K562 (cell line): ENCODE data around the gene ESRRG. TPM values are rescaled to one million over a fixed set of nuclear protein-coding genes. Genes with fewer than 3 reads are reported as not detected.

ENCODE experiments used
- ATAC-seq: fragments of 200-7000 bp; cut with Tn5 transposase; 3 replicates; pipeline ENCODE4 v1.9.1; 2020; ENCODE audit warnings: moderate library complexity
- BruUV-seq: library from RNA; stranded (reverse); fragments of 400-500 nt; replicated peaks from 2 replicates; lab custom pipeline; 2021; lab: Mats Ljungman, UMichigan
- CTCF ChIA-PET: fragments of 300-600 bp; formaldehyde crosslinking; extraction: SDS; loops from one replicate; lab custom pipeline; 2021; ENCODE audit warnings: low intra/inter-chr PET ratio; lab: Yijun Ruan, JAX
- POLR2A ChIA-PET: fragments of 300-600, 350-650 bp; sonication (Branson Sonifier 250); formaldehyde crosslinking; extraction: SDS; loops from one replicate; lab custom pipeline; 2021; ENCODE audit warnings: antibody characterized with exemption, inconsistent platforms; lab: Yijun Ruan, JAX
- DNase-seq, 4 experiments: peaks; one replicate each; pipeline versions ENCODE4 v3.0.0 to v3.0.0-alpha.2; 2011 to 2018; ENCODE audit warnings: low spot score in 3 of 4, mixed read lengths in 3 of 4; ENCODE audit errors: extremely low read depth in 1 of 4
- FAIRE-seq: peaks from 2 replicates; lab custom pipeline; 2011; peaks lifted over from hg19 to GRCh38; lab: Jason Lieb, UNC
- H2AFZ ChIP-seq: 2 replicates; pipeline ENCODE4 v1.6.0; 2011; ENCODE audit warnings: low read depth, low read length, control low read depth, inconsistent platforms
- H3K27ac ChIP-seq: fragments of 200-600 bp; 3 replicates; pipeline ENCODE4 v1.8.0; 2011; ENCODE audit warnings: low read depth, mild to moderate bottlenecking, control low read depth, inconsistent platforms, low read length, moderate library complexity, mixed read lengths; ENCODE audit errors: extremely low read depth
- H3K27me3 ChIP-seq, 2 experiments: fragments of 300-600 bp in 1 of 2; 2 replicates in 1 of 2; 3 replicates in 1 of 2; pipeline versions ENCODE4 v1.6.0 to v1.8.0; 2011; ENCODE audit warnings: inconsistent platforms in 2 of 2, low read length in 2 of 2, mild to moderate bottlenecking in 1 of 2, mixed read lengths in 1 of 2, moderate library complexity in 1 of 2; ENCODE audit not compliant: control insufficient read depth in 2 of 2, insufficient read depth in 2 of 2
- H3K36me3 ChIP-seq: fragments of 300-600 bp; 3 replicates; pipeline ENCODE4 v1.8.0; 2011; ENCODE audit warnings: mild to moderate bottlenecking, low read length, inconsistent platforms; ENCODE audit not compliant: control insufficient read depth, insufficient read depth
- H3K4me1 ChIP-seq, 2 experiments: fragments of 200-600 bp in 1 of 2; replicated peaks in 1 of 2; 2 replicates in 1 of 2; 3 replicates in 1 of 2; pipeline versions ENCODE4 v1.5.1 to v1.8.0; 2011; ENCODE audit warnings: inconsistent platforms in 2 of 2, low read length in 2 of 2, mild to moderate bottlenecking in 1 of 2, mixed read lengths in 1 of 2, moderate library complexity in 1 of 2; ENCODE audit not compliant: control insufficient read depth in 2 of 2, insufficient read depth in 2 of 2
- H3K4me2 ChIP-seq: 2 replicates; pipeline ENCODE4 v1.6.1; 2011; ENCODE audit warnings: low read length, control low read depth, inconsistent platforms, mixed read lengths; ENCODE audit not compliant: insufficient read depth
- H3K4me3 ChIP-seq: fragments of 200-600 bp; sonication (generic), shearing (Covaris generic); 2 replicates; pipeline ENCODE4 v1.5.1; 2016; ENCODE audit warnings: control low read depth, inconsistent platforms
- H3K79me2 ChIP-seq: fragments of 200-600 bp; 3 replicates; pipeline ENCODE4 v1.8.0; 2011; ENCODE audit warnings: low read length, inconsistent platforms; ENCODE audit not compliant: control insufficient read depth, insufficient read depth
- H3K9ac ChIP-seq, 2 experiments: 2 replicates each; pipeline versions ENCODE4 v1.6.0 to v1.6.1; 2011; ENCODE audit warnings: low read depth in 2 of 2, low read length in 2 of 2, control low read depth in 1 of 2, inconsistent platforms in 1 of 2, mild to moderate bottlenecking in 1 of 2, mixed read lengths in 1 of 2; ENCODE audit not compliant: insufficient read depth in 1 of 2
- H3K9me1 ChIP-seq: one replicate; pipeline ENCODE4 v1.6.0; 2011; ENCODE audit warnings: inconsistent platforms, mild to moderate bottlenecking, low read length, moderate library complexity; ENCODE audit not compliant: control insufficient read depth, insufficient read depth
- H3K9me3 ChIP-seq: replicated peaks from 2 replicates; pipeline ENCODE4 v1.5.1; 2011; ENCODE audit warnings: low read depth, low read length, inconsistent platforms; ENCODE audit not compliant: control insufficient read depth, insufficient read depth
- H4K20me1 ChIP-seq: replicated peaks from 2 replicates; pipeline ENCODE4 v1.6.1; 2011; ENCODE audit warnings: low read length, inconsistent platforms, mixed read lengths; ENCODE audit not compliant: control insufficient read depth, insufficient read depth
- CREB1 ChIP-seq, 2 experiments: sonication (generic) in 1 of 2; formaldehyde crosslinking in 1 of 2; IDR thresholded peaks; 2 replicates each; pipeline versions ENCODE4 v1.6.1 to v1.8.0; 2012 to 2022; ENCODE audit warnings: inconsistent platforms in 1 of 2, mild to moderate bottlenecking in 1 of 2, missing genetic modification reagents in 1 of 2, moderate library complexity in 1 of 2
- HDAC2 ChIP-seq: fragments of 450-650 bp; IDR thresholded peaks from 2 replicates; pipeline ENCODE4 v1.6.1; 2016; ENCODE audit warnings: mild to moderate bottlenecking
- HEY1 ChIP-seq: fragments of 250-450 bp; sonication (Bioruptor Pico); IDR thresholded peaks from 2 replicates; pipeline ENCODE4 v1.5.0; 2020; ENCODE audit warnings: mild to moderate bottlenecking, moderate library complexity, borderline replicate concordance
- HNRNPUL1 ChIP-seq: fragments of 200-400 bp; formaldehyde crosslinking; IDR thresholded peaks from 2 replicates; pipeline ENCODE4 v1.6.1; 2017; ENCODE audit warnings: low read length
- LEF1 ChIP-seq: fragments of 450-650 bp; IDR thresholded peaks from 2 replicates; pipeline ENCODE4 v1.6.1; 2016; ENCODE audit warnings: mild to moderate bottlenecking
- MTF1 ChIP-seq: fragments of 250-450 bp; sonication (Bioruptor Pico); IDR thresholded peaks from 2 replicates; pipeline ENCODE4 v1.9.0; 2021; ENCODE audit warnings: moderate library complexity, mild to moderate bottlenecking, inconsistent platforms, borderline replicate concordance
- PURB ChIP-seq: sonication (generic); formaldehyde crosslinking; IDR thresholded peaks from 2 replicates; pipeline ENCODE4 v1.9.0; 2021; ENCODE audit warnings: low read depth, mild to moderate bottlenecking, missing genetic modification reagents
- SMARCA4 ChIP-seq: fragments of 450-650 bp; IDR thresholded peaks from 2 replicates; pipeline ENCODE4 v1.6.1; 2016
- WHSC1 ChIP-seq: IDR thresholded peaks from one replicate; pipeline ENCODE4 v1.6.1; 2012; ENCODE audit warnings: low read length, control low read depth, inconsistent platforms
- XRCC4 ChIP-seq: IDR thresholded peaks from one replicate; pipeline ENCODE4 v1.6.1; 2011; ENCODE audit not compliant: insufficient read depth, insufficient read length; ENCODE audit errors: extremely low read depth
- XRCC5 ChIP-seq: fragments of 200-400 bp; formaldehyde crosslinking; IDR thresholded peaks from 2 replicates; pipeline ENCODE4 v1.6.1; 2017; ENCODE audit warnings: low read depth, mild to moderate bottlenecking, low read length
- ZKSCAN1 ChIP-seq: fragments of 150-350 bp; IDR thresholded peaks from 2 replicates; pipeline ENCODE4 v1.6.1; 2016; ENCODE audit warnings: low read depth, low read length
- ZNF263 ChIP-seq: sonication (generic); formaldehyde crosslinking; IDR thresholded peaks from 2 replicates; pipeline ENCODE4 v1.8.0; 2022; ENCODE audit warnings: mild to moderate bottlenecking, missing genetic modification reagents, borderline replicate concordance
- ZNF586 ChIP-seq: fragments of 450-650 bp; formaldehyde crosslinking; conservative IDR thresholded peaks from 2 replicates; pipeline ENCODE4 v1.4.0; 2020; ENCODE audit warnings: mild to moderate bottlenecking, moderate library complexity
- ZNF696 ChIP-seq: fragments of 250-450 bp; sonication (Bioruptor Pico); conservative IDR thresholded peaks from 2 replicates; pipeline ENCODE4 v1.4.0; 2020; ENCODE audit warnings: mild to moderate bottlenecking, moderate library complexity
- WGBS: fragments of 100-300 bp; shearing (Covaris generic); methylation state at CpG from one replicate; pipeline ENCODE4 v1.1.6; 2016; ENCODE audit warnings: low coverage, mixed read lengths; ENCODE audit not compliant: insufficient coverage; ENCODE audit errors: missing lambda C conversion rate; 5-methylcytosine and 5-hydroxymethylcytosine counted together
- in situ Hi-C: fragments of 300-500 bp; cut with MboI; formaldehyde crosslinking; loops from 4 replicates; pipeline ENCODE4 v1.15.0; 2018; ENCODE audit warnings: inconsistent platforms, mixed read lengths
- intact Hi-C: fragments of 100-400 bp; cut with micrococcal nuclease; formaldehyde crosslinking; loops from 2 replicates; pipeline ENCODE4 v1.14.2; 2022
- polyA plus RNA-seq, 8 experiments: library from polyadenylated mRNA; depleted of rRNA in 4 of 8; stranded (reverse) in 5 of 8; unstranded in 3 of 8; fragments of >200 nt; fragmentation: Nextera tagmentation in 2 of 8; fragmentation: Illumina TruSeq in 1 of 8; extraction: Ambion mirVana in 2 of 8; extraction: Trizol in 1 of 8; gene quantifications; 2 replicates each; pipeline versions ENCODE4 v1.2.1 to v1.2.3, GENCODE V29; 2011 to 2014; ENCODE audit warnings: inconsistent platforms in 1 of 8, missing spikeins in 1 of 8
- total RNA-seq, 7 experiments: library from RNA; depleted of rRNA in 6 of 7; stranded (reverse); fragments of >200 nt in 6 of 7; fragmentation: Illumina TruSeq in 2 of 7; extraction: Trizol in 2 of 7; gene quantifications; 2 replicates each; pipeline versions ENCODE4 v1.2.1 to v1.2.3, GENCODE V29; 2011 to 2021; ENCODE audit warnings: low replicate concordance in 1 of 7
- TF ChIP-seq, protein P1 (sequence below): fragments of 450-650 bp; formaldehyde crosslinking; IDR thresholded peaks from 2 replicates; pipeline ENCODE4 v1.4.0; 2020; ENCODE audit warnings: mild to moderate bottlenecking
- TF ChIP-seq, protein P2 (sequence below): fragments of 450-650 bp; IDR thresholded peaks from one replicate; pipeline ENCODE4 v1.6.1; 2018; ENCODE audit warnings: mild to moderate bottlenecking, moderate library complexity; ENCODE audit not compliant: partially characterized antibody

ESRRG gene
- total and polyA plus RNA-seq, 9 of the 15 experiments (the other 6 are each of a cell fraction or from before 2014, with no cell fraction given) = not detected

DNA sequence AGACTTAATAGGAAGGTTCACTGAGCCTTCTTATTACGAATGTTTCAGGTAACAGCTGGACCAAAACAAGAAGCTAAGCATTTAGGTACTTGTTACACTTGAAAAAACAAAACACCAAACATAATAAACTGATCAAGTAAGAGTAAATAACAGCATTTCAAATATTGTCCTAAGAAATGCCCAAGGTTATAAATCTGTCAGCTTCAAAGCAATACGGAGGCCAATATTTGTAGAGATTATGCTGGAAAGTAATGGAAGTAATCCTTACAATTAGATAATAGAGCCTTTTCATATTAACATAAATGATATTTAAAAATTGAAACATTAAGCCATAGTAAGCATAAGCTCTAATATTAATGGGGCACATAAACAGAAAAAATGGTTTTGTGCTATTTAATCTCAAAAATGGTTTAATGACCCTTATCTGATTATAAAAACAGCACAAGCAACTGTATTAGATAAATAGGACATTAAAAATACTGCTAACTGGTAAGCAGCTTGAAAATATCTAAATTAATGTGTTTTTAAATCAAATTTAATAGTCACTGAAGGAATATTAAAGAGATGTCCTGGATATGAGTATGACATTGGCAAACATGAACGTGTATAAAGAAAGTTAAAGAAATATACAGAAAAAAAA lies 256.9 kb downstream of the ESRRG start:
- Histone ChIP-seq H3K9me3 (peaks cover 2% of the 10 kb centered on the region; the same call in 1 of the 2 replicates), H3K4me2 (no peak overlapping the region), H3K36me3 (no peaks in the 10 kb centered on the region), H4K20me1 (no peaks in the 10 kb centered on the region), H3K9me1 (no peaks in the 10 kb centered on the region), H2AFZ (no peak overlapping the region), H3K9ac (no peak overlapping the region), H3K27me3 (no peaks in the 10 kb centered on the region), H3K4me1 (no peaks in the 10 kb centered on the region), H3K4me3 (no peak overlapping the region), H3K79me2 (no peaks in the 10 kb centered on the region), H3K27ac (no peak overlapping the region)
- DNase-seq (no peak), FAIRE-seq (no peak), ATAC-seq (no peak)
- intact Hi-C loops (no loop called here), in situ Hi-C loops (no loop called here)
- ChIA-PET POLR2A (no interaction called here), CTCF (no interaction called here)
- BruUV-seq = no TSS peak
- WGBS = 2% methylated on average over 3 of the region's 3 CpGs
- no peak for TF ChIP-seq ZNF696 (CRISPR knock-in tag)
- TF ChIP-seq HEY1 (CRISPR knock-in tag) = no peak
- TF ChIP-seq ZKSCAN1 = no peak
- TF ChIP-seq, protein P1, sequence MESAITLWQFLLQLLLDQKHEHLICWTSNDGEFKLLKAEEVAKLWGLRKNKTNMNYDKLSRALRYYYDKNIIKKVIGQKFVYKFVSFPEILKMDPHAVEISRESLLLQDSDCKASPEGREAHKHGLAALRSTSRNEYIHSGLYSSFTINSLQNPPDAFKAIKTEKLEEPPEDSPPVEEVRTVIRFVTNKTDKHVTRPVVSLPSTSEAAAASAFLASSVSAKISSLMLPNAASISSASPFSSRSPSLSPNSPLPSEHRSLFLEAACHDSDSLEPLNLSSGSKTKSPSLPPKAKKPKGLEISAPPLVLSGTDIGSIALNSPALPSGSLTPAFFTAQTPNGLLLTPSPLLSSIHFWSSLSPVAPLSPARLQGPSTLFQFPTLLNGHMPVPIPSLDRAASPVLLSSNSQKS = no peak
- no peak for TF ChIP-seq MTF1 (CRISPR knock-in tag)
- no peak for TF ChIP-seq XRCC5
- TF ChIP-seq XRCC4 = no peak
- TF ChIP-seq LEF1 = no peak
- no peak for TF ChIP-seq PURB (CRISPR knock-in tag)
- TF ChIP-seq, protein P2, sequence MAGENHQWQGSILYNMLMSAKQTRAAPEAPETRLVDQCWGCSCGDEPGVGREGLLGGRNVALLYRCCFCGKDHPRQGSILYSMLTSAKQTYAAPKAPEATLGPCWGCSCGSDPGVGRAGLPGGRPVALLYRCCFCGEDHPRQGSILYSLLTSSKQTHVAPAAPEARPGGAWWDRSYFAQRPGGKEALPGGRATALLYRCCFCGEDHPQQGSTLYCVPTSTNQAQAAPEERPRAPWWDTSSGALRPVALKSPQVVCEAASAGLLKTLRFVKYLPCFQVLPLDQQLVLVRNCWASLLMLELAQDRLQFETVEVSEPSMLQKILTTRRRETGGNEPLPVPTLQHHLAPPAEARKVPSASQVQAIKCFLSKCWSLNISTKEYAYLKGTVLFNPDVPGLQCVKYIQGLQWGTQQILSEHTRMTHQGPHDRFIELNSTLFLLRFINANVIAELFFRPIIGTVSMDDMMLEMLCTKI = no peak
- no peak for TF ChIP-seq HNRNPUL1
- TF ChIP-seq CREB1 (IDR thresholded peaks at IDR 0.05) = no peak
- TF ChIP-seq CREB1 (CRISPR knock-in tag; IDR thresholded peaks at IDR 0.05) = no peak
- no peak for TF ChIP-seq SMARCA4
- TF ChIP-seq HDAC2 = no peak
- TF ChIP-seq ZNF586 = no peak
- no peak for TF ChIP-seq ZNF263 (CRISPR knock-in tag)
- TF ChIP-seq WHSC1 = no peak
